NCI-H446 treated with DMSO at 0.1 percent for 48 hours (cell line): ENCODE data around the gene GPX5.
"Not testable (repeated sequence)": the region's sequence is repeated elsewhere in the genome, so short reads cannot be mapped to it uniquely, and the experiment has no call there.

Source experiments
- DNase-seq: peaks from one replicate; lab custom pipeline; 2025; lab: John Stamatoyannopoulos, UW

GPX5 gene

DNA sequence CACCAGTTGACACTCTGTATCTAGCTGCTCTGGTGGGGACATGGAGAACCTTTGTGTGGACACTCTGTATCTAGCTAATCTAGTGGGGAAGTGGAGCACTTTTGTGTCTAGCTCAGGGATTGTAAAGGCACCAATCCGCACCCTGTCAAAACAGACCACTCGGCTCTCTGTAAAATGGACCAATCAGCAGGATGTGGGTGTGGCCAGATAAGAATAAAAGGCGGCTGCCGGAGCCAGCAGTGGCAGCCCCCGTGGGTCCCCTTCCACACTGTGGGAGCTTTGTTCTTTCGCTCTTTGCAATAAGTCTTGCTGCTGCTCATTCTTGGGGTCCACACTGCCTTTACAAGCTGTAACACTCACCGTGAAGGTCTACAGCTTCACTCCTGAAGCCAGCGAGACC is 13.3 kb upstream of the GPX5 start:
- not testable (repeated sequence) for DNase-seq

DNA sequence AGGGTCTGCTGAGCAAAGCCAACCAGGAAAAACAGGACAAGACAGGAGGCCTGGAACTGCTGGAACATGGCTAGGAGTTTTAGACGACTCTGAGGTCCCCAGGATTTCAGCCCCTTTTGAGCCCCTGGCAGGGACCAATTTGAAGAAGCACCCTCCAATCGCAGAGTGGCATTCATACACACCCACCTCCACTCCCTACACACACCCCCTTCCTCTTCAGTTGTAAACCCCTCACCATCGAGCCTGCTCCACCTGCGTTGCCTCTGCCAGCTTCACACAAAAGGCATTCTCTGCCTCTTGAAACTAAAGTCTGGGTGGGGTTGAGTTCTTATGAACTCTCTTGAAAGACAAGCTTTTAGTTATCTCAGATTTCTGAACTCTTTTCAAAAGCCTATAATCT is 10.0 kb upstream of the GPX5 start, which contains the start of gene GPX6:
GPX6 (minus strand) TSS at position 118 of the 400 bp plus-strand sequence; CDS start at position 68, 50 bp downstream.
- DNase-seq: no peak

DNA sequence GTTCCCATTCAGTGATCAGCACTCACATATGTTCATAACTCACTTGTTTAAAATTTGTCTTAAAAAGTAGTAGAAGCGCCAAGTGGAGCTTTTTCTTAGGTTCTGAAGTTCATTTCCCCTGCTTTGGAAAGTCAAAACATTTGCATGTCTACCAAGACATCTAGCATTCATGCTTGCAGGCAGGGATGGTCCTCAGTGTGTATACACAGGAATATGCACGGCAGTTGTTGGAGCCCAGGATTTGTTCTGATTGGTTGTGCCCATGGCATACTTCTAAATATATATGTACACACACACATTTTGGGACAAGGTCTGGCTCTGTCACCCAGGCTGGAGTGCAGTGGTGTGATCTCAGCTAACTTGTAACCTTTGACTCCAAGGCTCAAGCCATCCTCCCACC is 7.7 kb upstream of the GPX5 start:
- DNase-seq: no peak

DNA sequence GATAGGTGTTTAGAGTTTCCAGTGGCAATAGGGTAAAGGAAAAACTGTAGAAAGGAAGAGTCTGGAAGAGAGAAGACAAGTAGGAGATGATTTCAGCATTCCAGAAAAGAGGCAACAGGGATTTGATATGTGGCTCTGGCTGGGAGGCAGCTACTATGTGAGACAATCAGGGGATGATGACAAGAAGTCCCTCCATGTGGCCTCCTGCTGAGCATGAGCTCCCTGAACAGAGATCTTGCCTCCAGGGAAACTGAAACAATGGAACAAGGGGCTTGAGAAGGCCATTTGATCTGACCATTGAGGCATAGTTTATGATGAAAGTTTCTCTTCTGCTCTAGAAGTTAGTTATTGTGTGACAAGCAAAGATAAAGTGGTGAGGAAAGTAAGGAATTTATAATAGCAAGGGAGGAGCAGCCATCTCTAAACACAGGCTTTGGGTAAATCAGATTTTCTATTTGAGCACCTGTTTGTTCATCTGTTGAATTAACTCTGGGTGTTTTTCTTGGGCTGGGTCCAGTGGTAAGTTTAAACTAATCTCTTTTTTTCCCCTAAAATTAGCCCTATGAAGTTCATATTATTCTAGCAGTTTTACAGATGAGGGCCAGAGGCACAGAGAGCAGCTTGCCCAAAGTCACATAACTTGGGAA is 3.0 kb upstream of the GPX5 start:
- no peak for DNase-seq

DNA sequence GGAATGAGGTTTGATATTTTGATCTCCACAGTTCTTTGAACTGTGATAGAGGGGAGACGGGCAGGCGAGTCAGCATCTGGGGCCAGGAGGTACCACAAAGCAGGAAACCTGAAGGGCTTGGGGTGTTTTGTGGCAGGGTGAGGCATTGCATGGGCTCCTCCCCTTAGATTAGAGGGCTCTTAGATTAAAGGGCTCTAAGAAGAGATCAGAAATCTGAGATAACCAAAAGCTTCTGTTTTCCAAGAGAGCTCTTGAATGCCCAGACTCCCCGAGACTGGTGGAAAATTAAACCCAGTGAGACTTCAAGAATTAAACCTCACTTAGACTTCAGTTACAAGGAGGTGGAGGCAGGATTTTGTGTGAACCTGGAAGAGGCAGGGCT is 2.4 kb upstream of the GPX5 start:
- no peak for DNase-seq

DNA sequence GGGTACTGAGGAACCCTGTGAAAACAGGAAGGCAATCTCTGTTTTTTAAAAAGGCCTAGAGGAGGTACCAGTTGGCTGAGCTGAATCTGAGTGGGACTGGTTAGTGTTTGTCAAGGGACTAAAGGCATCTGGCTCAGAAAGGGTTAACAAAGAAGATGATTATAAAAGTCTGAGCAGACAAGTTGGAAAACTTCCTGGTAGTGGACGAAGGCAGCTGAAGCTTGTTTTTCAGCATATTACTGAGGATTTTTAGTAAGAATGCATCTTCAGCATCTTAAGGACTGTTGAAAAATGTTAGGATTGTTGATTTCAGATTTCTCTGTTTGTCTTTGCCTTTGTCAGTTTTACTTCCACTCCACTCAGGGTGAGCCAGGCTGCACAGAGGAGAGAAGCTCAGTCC is 5.1 kb downstream of the GPX5 start:
- no peak for DNase-seq

DNA sequence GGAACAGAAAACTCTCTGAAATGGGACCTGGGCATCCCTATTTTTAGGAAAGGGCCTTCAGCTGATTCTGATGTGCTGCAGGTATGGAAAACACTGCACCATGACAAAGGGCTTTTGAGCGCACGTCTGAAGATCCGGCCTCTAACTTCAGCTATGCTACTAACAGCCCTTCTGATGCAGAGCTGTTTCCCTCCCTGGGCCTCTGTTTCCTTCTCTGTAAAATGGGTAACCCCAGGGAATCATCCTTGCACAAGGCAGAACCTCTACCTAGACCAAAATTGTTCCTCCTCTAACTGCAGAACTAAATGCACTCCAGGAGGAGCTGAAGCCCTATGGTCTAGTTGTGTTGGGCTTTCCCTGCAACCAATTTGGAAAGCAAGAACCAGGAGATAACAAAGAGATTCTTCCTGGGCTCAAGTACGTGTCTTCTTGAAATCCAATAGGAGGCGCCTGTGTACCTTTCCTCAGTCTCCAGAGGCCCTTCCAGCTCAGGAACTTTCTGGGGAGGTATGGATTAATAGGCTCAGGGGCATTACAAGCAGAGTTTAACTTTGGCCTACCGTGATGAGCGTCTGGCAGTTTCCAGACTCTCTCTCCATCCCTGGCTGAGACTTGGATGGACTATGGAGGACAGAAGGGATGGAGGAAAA is 5.9 kb downstream of the GPX5 start:
- peak; percentile 1 for DNase-seq

DNA sequence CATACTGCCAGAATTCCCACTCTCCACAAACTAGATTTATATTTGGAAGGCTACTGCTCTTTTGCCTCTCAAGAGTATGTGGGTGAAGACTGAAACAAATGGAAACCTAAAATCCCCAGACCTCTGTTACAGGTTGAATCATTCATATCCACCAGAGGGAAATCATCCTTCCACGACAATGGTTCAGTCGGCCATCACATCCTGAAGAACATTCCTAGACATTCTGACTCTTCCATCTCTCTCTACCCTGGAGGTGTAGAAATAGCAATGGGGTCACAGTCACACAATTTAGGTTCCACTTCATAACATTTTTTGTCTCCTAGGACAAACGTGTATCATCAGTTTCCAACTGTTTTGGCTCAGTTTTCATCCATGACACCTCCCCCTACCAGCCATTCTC is 8.6 kb downstream of the GPX5 start:
- no peak for DNase-seq

DNA sequence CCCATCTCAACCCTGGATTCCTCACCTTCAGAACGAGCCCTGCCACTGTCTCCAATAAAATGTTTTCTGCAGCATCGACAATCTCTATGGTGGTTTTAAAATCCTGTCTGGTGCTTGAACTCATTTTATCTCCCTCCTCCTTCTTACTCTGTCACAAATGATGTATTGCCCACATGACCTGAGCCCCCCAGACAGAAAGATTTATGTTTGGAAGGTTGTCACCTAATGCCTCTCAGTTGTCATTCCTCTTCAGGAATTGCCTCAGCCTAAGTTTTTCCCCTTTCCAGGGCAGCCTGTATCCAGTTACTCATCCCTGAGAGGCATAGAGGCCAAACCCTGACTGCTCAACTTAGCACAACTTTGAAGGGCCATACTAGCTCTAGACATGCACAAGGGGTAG is 9.2 kb downstream of the GPX5 start:
- DNase-seq: no peak

DNA sequence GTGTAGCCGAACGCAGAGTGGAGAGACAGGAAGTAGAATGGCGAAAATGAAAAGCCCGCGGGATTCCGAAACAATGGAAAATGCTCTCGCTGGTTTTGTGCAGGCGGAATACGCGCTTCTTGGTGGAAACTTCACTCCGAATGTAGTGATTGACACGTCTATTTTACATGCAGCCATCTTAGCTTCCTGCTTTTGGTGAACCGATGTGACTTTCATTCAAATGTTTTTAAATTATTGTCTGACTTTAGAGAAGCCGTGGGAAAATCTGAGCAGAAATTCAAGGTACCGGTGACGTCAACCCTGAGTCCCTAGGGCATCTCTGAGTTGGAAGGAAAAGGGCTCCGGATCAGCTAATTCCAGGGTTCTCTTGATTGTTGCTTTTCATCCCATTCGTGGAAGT is 11.4 kb downstream of the GPX5 start:
- DNase-seq: no peak

DNA sequence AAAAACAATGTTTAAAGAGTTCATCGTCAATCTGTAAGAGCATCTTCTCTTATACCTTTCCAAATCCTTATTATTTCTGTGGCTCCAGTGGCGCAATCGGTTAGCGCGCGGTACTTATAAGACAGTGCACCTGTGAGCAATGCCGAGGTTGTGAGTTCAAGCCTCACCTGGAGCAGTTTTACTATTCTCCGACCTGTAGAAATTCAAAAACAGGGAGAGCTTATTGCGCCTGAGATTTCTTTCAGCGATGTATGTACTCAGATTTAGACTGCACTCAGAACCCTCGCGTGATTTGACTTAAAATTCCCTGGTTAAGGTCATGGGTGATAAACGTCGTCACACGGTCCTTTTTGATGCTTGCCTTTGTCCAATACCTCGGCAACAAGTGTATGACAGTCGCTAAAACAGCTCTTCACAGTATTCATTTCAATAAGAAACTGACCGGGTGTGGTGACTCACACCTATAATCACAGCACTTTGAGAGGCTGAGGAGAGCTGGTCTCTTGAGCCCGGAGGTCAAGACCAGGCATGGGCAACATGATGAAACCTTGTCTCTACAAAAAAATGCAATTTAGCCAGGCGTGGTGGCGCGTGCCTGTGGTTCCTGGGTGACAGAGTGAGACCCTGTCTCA is 11.9 kb downstream of the GPX5 start:
- DNase-seq: no peak

DNA sequence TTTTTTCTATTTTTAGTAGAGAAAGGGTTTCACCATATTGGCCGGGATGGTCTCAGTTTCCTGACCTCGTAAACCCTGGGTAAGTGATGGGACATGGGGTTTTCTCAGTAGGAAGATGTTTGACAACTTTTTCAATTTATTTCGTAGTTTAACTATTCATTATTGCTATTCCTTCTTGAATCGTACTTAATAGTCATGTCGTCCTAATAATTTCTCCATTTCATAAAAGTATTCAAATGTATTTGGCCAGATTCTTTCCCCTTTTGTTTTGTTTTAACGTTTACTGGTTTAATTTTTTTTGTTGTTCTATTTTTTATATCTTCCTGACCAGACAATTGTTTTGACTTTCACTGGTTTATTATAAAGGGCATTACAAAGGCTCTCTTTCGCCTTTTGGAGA is 16.3 kb downstream of the GPX5 start:
- DNase-seq: no peak

DNA sequence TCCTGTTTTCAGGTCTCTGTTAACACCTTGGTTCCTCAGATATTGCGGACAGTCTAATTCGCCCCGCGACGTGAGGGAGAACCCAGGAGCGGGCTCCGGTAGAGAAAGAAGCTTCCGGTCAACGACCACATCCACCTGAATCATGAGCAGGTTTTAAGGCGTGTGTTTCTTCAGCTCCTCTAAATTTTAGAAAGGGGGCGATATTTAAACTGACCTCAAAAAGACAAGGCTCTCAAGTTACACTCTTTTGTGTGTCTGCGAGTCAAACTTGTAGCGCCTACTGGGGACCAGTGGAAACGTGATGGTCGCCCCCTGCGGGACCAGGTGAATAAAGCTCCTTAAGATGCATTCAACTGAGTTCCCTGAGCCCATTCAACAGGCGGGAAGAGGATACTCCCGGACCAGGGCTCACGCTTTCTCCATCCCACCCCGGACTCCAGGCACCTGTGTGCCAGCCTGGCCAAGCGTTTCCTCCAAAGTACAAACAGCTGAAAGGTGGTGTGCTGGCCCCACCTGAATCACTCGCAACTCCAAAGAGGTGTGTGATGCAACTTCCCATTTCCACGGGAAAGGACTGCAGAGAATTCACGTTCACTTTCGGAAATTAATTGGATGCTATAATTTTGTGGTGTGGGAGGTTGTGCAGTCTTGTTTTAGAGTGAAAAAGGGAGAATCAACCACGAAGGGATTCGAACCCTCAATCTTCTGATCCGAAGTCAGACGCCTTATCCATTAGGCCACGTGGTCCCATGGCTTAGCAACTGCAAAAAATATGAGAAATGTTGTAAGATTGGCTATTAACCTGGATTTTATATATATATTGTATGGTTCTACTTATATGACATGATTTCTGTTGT is 17.0 kb downstream of the GPX5 start:
- peak; percentile 65 for DNase-seq

DNA sequence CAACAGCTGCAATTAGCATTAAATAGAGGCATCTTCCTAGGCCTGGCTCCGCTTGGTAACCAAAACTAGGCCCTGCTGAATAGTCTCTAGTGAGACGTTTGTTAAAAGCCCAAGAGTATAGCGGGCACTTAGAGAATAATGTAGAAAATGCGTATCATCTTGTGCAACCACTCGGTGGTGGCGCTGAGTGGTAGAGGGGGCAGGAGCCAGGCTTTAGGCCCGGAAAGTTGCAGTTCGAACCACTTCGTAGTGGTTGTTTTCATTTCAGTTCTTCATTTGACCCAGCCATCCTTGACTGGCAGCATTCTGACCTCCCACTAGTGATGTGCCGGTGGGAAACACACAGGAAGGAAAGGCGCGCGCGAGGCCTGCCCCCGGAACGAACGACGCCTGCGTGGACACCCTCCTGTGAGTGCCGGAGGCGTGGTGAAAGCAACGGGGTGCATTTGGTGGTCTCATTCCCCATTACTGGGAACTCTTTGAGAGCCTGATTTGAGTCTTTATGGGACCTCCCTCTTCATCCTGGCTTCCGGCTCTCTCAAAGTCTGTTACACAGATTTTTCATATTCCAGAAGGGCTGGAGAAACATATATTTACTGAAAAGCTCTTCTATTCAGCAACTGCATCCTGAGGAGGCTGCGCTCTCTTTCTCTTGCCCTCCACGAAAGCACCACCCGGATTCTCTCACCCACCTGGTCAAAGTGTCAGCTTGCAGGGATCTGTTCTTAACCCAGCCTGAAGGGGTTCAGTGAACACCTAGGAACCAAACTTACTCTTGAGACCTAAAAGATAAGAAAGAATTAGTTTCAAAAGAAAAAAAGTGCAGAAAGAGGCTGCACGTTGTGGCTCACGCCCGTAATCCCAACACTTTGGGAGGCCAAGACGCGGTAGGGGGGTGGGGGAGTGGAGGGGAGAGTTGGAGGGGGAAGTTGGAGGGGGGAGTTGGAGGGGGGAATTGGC is 18.2 kb downstream of the GPX5 start:
- no peak for DNase-seq

DNA sequence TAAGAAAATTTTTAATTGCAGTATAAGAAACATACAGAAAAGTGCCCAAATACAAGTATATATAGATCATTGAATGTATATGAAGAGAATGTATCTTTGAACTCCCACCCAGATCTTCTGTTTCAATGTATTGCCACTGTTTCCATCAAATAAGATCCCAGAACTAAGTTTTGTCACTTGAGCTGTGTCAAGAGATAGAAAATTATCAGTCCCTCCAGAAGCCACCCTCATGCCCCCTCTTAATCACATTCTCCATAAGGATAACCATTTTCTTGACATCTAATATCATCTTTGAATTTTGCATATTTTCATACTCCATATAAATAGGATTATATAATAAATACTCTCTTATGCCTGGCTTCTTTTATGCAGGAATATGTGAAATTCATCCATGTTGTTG is 20.3 kb downstream of the GPX5 start:
- DNase-seq: no peak

DNA sequence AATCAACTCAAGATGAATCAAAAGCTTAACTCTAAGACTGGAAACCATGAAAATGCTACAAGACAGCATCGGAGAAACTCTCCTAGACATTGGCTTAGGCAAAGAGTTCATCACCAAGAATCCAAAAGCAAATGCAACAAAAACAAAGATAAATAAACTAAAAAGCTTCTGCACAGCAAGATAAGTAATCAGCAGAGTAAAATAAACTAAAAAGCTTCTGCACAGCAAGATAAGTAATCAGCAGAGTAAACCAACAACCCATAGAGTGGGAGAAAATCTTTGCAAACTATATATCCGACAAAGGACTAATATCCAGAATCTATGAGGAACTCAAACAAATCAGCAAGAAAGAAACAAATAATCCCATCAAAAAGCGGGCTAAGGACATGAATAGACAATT is 21.3 kb downstream of the GPX5 start:
- not testable (repeated sequence) for DNase-seq

DNA sequence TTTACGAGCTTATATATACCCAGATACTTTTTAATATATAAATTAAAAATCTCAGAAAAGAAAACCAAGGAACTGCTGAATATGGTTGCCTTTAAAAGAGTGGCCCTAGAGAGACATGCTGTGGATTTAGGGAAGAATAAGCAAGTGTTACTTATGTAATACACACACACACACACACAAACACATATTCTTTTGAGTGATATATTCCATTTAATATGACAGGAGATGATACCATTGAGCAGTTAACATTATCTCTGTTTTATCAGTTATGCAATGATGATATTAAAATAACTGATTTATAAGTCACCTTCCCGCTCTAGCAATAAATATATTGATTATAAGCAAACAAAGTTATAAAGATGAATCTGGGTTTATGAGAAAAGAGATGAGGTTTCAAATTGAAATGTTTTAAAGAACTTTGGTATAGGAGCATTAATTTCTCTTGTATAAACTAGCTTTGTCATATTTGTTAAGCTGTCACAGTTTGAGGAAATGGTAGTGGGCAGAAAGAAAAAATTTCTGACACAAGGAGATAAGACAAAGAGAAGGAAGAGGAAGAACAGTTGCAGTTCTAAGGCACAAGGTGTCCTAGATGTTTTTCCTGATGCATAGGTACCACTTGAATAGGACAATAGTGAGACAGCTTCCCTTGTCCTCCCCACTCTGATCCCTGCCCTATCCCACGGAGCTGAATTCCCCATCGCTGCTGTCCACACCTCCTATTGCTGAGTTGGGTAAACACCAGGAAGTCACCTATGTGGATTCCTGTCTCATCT is 26.4 kb downstream of the GPX5 start:
- DNase-seq: no peak

DNA sequence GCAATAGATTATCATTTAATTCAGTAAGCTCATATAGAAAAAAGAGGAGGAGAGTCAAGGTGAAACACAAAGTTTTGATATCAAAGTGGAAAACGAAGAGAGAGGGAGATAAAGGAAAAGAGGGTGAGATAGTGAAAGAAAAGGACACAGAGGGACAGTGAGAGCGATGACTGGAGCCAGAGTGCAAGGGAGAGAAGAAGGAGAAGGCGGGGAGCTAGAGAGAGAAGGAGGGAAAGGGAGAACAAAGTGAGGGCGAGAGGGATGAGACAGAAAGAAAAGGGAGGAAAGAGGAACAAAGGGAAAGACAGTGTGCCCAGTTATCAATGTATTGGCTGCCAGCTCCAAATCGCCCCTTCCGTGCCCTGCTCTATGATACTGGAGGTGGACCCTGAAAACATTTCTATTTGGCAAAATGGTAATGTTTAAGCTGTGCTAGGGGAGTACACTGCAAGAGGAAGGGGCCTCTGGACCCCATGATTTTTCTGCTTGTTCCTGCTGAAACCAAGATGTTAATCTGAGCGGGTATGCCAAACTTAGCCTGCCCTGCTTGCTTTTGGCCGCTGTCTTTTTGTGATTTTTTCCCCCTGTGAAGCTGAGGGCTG is 27.8 kb downstream of the GPX5 start:
- no peak for DNase-seq

DNA sequence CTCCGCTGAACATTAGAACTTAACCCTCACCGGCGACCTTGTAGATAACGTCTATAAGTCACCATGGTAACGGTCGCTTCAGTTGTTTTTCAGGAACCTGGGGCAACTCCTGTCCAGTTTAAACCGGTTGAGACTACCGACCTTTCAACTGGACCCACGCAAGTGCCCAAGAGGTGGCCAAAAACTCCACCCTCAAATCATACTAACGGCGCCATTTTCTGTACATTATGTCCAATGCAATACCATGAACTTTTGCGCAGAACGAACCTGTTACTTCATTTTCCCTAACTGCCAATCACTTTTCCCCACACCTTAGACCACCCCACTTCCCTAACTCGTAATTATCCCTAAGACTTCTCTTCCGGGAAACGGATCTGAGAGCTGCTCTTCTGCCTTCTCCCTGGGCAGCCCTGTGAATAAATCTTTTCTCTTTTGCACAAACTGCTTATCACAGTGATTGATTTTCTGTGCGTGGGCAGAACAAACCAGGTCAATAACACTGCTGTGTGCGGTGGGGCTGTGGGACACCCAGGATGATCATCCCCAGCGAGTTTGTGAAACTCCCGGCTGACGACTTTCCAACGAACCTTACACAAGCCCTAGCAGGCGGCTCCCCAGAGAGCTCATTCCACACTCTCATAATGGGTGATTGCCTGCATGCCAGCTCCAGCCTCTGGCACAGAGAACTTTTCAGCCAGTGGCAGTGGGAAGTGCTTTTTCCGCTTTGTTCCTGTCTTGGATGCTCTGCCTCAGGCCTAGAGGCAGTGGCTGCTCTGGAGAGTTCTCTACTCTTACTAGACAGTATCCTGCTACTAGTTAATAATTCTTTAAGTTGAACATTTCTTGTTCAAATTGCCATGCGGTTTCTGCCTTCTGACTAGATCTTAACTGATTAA is 28.6 kb downstream of the GPX5 start:
- DNase-seq: no peak
